Ramos (cell line): ENCODE results near the gene MAML3.

Experiments
- in situ Hi-C: fragments of 300-500 bp; cut with MboI; formaldehyde crosslinking; loops from one replicate; pipeline ENCODE4 v1.14.3; 2022; ENCODE audit warnings: low sequenced_read_pairs; ENCODE audit not compliant: unreplicated experiment

The MAML3 gene

DNA sequence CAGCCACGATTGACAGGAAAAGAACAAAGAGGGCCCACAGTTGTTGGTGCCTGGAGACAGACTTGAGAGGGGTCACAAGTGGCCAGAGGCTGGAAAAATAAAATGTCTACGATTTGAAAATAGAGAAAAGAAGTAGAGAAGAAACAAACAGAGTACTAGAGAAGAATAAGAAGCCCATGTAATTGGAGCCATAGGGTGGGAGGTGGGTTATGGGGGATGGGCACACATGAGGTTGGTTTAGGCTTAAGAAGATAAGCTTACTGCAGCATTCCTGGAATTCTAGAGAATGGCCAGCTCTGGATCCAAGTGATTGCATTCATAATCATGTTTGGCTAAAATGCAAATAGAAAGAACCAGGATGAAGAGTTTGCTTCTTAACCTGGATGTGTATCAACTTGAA, 210.7 kb downstream of the MAML3 start:
- in situ Hi-C loops: no loop called here

DNA sequence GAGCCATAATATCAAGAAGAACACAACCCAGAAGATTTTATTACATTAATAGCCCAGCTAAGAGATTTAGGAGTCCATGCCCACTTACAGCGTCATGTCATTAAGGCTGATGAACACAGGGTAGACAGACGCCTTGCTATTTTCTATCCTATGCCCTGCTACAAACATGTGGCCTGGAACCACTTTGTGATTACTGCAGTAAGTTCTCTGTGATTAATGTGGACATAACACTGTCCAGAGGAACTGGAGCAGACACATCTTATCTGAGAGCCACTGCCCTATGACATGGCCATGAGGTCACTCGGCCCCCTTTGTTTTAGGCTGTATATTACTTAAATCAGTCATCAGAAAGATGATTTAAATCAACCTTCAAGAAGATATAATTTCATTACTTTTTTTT, 211.7 kb downstream of the MAML3 start:
- in situ Hi-C loops: no loop called here

DNA sequence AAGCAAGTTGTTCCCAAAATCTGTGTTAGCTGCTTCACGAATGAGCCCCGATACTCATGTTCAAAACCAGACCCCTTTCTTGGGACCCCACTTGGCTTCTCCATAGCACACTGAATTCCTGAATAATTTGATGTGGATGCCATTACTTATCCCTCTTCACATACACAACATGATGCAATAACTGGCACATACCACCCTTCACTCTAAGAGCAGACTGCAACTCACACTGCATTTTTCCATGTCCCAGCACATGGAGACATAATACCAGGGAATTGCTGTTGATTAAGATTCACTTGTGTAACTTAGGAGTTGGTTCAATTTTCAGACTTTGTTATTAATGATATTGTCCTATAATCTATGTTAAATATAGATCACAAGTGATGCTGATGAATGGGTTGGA, 213.4 kb downstream of the MAML3 start:
- in situ Hi-C loops: no loop called here

DNA sequence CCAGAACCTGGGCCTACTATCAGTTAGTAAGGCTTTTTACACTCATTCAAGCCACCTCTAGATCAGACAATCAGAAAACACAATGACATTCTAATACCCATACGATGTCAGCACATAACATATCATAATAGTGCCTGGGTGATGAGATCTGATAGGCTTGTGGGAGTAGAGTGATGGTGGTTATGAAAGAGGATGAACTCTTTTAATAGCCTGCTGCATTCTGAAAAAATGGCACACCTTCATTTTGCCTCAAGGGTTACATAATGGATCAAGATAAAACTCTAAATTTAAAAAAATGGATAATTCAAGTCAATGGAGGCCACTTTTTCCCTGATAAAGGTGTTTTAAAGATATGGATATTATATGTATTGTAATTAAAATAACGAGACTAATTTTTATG, 215.6 kb downstream of the MAML3 start:
- in situ Hi-C loops: no loop called here

DNA sequence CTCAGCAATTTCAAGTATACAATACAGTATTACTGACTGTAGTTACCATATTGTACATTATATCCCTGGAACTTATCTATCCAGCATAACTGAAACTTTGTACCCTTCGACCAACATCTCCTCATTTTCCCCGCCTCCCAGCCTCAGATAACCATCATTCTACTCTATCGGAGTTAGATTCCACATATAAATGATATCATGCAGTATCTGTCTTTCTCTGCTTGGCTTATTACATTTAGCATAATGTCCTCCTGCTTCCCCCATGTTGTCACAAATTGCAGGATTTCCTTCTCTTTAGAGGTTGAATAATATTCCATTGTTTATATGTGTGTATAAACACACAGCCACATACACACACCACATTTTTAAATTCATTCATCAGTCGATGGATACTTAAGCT, 218.1 kb downstream of the MAML3 start:
- in situ Hi-C loops: no loop called here

DNA sequence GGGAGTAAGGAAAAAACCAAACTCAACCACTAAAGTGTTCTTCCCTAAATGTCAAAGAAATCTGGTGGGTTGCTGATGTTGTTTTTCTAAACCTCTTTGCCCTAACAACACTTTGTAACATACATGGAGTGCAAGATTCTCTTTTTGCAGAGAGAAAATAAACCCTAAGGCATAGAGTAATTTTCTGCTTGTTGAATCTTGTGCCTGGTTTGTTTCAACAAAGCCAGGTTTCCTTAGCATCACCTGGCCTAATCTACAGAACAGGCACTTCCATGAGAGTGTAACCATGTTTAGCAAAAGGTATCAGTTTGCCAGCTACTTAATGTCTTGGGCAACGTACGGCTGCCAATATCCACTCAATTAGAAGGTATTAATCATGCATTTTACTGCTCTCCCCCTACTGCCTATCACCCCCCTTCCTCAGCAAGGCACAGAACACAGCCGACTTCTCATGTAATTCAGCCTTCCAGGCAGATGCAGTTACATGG, 219.2 kb downstream of the MAML3 start:
- in situ Hi-C loops: no loop called here

DNA sequence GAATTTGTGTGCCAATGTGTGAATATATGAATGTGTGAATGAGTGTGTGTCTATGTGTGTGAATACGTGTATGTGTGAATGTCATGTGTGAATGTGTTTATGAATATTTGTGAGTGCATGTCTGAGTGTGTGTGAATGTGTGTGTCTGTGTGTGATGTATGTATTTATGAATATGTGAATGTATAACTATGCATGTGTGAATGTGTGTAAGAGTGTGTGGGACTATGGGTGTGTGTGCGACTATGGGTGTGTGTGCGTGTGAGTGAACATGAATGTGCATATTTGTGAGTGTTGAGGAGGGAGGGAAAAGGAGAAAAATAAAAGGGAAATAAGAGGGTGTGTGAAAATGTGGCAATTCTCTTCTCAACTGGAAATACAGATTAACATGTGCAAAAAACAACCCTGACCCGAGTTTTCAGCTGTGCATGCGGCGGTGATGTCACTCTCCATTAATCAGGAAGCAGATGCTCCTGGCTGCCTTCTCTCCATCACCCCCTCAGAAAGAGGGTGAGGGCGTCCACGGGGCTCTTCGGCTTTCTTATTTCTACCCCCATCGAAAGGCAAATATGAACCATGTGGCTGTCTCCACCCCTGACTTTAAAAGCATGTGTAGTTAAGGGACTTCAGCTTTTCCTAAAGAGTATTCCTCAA, 219.8 kb downstream of the MAML3 start:
- in situ Hi-C loops: no loop called here

DNA sequence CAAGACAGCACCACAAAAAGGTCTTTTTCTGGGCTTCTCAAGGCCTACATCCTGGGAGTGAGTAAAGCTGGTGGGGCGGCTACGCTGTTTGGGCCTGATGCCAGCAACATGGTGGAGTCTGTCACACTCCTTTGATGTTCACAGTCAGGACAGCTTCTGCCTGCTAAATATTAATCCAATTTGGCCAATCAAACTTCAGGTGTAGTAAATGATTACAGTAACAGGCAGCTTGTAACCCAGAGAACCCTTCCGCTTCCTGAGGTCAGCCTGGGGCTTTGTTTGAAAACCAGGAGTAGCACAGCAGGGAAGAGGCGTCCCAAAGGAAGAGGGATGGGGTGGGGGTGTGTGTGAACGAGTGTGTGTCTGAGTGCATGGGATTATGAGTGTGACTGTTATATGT, 220.4 kb downstream of the MAML3 start:
- in situ Hi-C loops: no loop called here

DNA sequence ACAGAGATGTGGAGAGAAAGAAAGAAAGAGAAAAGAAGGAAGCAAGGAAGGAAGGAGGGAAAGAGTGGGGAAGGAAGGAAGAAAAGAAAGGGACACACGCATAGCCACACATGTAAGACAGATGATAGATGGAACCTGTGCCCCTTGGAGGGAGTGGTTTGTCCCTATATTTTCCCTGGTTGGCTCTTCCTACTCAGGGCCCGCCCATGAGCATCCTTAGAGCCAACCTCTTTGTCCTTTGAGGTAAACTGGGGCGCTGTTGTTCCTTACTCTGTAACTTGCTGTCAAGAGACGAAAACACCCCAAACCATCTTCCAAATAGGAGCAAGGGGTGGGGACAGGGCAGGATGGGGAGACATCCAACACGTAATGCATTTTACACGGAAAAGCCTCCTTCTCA, 220.9 kb downstream of the MAML3 start:
- in situ Hi-C loops: no loop called here

DNA sequence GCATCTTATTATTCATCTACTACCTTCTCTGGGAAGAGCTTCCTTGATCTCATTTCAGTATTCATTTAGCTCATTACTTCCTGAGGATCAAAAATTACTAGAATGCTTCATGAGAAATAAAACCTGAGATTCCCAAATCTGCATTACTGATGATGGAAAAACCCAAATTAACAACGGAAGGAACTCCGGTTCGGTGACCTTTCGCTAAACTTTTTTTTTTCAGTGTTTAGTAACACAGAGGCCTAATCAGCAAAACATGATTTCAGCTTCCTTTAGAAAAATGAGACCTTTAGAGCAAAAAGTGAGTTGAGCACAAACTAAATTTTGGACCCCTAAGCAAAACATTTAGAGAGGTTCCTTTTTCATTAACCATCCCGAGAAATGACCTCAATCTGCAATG, 229.2 kb downstream of the MAML3 start:
- in situ Hi-C loops: no loop called here

DNA sequence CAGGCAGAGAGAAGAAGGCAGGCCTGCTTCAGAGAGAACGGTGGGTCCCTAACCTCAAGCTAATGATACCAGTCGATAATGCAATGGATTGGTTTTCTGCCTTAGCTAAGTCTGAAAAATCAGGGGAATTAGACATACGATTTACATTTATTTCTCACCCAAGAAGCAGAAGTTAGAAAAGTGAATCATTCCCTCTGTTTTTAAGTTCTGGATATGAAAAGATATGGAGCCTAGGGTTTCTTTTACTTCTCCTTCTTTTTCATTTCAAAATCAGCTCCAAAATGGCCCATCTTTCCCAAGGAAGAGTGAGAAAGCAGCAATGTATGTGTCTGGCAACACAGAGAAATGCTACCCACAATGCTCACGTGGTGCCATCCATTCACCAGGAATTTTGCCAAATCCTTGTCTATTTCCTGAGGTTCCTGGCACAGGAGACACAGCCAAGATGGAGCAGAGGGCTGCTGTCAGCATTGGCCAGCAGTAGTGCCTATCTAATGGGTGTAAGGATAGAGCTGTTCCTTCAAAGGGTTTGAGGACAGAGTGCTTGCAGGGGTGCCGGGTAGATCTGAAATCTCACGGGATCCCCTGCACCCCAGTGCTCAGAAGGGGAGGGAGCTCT, 231.5 kb downstream of the MAML3 start:
- in situ Hi-C loops: no loop called here

DNA sequence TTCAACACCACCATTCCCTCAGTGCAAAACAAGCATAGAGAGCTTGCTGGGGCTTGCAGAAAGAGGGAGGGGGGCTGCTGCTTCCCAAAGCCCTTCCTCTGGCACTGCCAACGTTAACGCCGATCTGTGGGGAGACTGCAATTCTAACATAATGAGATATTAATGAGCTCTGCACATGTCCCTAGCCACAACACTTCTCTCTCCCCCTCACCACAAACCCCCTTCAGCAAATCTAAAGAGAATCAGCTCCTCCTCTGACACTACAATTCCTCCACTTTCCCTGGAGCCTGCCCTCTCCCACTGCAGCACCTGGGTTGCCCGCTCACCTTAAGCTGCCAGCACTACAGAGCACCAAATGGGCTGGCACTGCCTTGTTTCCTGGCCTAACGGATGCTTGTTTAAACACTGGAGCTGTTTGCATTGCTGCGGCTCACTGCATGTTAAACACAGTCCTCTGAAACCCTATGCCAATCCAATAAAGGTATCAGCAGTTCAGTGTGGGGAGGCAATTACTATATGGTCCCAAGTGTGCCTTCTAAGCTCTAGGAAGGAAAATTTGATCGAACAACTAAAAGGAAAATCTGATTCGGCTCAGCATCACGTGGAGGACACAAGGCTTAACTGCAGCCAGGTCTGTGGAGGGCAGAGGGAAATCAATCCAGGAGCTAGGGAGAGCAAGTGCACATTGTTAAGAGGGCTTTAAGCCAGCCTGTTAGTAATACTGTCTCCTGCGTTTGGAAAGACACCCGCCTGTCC, 232.4 kb downstream of the MAML3 start:
- in situ Hi-C loops: no loop called here

DNA sequence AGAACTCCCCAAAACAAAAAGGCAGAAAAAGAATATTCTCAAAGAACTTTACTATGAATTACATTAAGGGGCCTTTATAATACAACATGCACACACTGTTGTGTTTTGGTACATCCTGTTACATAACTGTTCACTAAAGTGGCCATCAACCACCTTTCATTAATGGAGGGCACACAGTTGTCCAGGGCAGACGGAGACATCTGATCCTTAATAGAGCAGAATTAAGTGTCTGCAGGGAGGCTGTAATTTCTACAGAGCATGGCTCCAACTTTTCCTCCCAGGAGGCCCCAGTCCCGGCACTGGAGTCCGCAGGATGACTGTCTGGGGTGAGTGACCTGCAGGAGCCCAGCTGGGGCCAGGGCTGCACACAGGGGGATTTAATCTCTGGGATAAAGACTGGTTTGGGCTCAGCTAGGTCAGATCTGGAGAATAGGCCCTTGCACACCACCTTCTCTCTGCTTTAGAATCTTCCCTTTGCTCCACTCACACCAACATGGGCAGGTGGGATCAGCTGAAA, 233.4 kb downstream of the MAML3 start:
- in situ Hi-C loops: no loop called here

DNA sequence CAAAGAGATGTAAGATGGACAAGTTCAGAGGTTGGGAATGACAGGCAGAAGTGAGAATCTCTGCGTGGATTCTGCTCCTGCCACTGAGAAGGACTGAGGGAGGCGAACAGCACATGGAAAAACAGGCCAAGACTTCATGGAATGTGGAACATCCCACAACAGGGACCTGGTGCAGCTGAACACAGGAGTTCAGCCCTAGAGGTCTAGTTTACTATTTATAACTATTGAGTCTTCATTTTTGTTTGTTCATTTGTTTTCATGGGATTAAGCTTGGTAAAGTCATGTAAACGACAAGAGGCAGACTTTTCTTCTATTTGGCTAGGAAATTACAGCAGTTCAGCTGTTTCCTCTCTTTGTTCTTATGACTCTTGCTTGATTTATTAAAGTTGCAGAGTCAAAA, 234.5 kb downstream of the MAML3 start:
- in situ Hi-C loops: no loop called here

DNA sequence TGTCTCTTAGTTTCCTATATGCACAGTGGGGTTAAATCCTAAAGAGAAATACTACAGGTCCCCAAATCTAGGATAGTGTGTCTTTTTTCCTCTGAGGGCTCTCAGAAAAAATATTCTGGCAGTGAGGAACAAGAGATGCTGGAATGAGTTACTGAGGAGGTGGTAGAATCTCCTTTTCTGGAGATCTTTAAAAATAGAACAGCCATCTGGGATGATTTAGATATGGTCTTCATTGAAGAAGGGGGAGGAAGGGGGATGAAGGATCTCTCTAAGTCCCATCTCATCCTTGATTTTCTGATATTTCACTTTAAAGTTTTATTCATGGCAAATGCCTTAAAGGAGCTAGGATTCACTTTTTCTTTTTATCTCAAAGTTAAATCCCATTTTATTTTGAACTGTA, 235.0 kb downstream of the MAML3 start:
- in situ Hi-C loops: no loop called here

DNA sequence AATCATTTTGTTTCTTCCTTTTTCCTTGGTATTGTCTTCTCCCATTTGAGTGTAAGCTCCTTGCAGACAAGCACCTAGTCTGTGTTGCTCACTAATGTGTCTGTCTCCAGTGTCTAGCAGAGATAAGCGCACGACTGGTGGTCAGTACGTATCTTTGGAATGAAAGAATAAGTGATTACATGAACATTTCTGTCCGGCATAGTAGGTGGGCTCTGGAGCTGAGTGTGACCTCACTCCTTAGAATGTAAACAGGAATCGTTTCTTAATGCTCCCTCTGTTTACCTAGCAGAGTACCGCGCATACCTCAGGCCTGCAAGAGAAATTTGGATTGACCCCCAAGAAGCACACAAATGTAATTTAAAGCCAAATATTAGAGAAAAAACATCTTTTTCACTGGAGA, 235.4 kb downstream of the MAML3 start:
- in situ Hi-C loops: no loop called here

DNA sequence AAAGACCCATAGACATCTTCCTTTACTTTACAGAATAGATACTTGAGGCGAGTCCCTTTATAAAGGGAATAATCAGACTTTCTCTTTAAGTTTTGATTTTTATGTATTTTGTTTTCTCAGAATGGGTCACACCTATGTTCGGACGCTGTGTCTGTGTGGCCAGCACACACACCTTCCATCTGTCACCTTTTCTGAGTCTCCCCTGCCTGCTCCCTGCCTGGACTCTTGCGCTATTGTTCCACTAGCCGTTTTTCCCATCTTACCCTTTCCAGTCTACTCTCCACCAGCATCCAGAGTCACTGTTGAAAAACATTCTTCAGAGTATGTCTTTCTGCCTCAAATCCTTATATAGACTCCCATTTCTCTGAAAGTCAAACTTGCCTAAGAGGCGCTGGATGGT, 236.1 kb downstream of the MAML3 start:
- in situ Hi-C loops: no loop called here

DNA sequence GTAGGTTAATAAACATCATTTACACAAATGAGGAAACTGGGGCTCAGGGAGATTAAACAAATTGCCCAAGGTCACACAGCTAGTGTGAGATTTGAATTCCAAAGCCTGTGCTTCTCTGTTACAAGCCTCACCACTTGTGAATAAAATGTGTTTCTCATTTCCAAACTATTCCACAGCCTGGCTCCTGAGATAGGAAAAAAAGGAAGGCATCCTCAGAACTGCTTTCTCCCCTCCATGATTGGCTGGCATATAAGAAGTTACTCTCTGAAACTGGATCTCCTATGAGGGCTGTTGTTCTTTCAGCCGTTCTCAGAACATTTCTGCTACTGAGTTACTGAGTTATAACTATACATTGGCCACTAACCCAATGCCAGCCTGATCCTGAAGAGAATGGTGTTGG, 237.9 kb downstream of the MAML3 start:
- in situ Hi-C loops: no loop called here

DNA sequence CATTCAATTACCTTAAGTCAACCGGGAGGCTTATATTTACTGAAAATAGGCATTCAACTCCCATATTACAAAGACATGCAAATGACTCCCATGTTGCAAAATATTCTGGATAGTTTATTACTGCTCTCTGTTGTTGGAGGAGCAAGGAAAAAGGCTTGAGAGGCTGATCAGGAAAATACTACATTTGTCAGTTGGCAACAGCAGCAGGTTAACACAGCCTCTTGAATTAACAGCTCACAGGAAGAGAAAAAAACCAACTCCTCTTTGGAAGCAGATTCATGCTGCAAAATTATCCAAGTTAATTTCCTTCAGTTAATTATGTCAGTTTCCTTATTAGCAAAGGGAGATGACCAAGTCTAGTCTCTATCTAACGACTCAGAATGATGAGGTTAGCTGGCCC, 238.9 kb downstream of the MAML3 start:
- in situ Hi-C loops: no loop called here

DNA sequence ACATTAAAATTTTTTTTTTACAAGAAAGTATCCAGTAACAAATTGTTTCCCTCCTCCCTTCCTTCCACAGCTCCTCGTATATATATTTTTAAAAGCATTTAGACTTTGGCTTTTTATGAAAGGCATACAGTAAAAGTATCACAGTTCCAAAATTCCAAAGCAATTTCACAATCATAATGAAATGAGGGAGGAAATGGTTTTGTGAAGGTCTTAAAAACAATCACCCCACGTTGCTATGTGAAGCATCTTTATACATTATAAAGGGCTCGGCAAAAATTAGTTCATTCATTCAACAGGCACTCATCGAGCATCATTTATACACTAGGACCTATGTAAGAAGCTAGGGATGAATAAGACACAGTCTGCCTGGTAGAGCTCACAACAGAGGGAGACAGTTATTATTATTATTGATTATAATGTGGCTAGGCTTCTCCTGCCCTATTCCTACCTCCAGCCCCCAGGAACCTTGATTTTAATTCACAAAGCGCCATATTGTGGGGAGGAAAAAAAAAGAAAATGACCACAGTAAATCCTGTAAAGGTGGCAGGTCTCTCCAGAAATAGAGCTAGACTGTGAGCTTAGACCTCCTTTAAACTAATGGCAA, 239.9 kb downstream of the MAML3 start:
- in situ Hi-C loops: no loop called here

DNA sequence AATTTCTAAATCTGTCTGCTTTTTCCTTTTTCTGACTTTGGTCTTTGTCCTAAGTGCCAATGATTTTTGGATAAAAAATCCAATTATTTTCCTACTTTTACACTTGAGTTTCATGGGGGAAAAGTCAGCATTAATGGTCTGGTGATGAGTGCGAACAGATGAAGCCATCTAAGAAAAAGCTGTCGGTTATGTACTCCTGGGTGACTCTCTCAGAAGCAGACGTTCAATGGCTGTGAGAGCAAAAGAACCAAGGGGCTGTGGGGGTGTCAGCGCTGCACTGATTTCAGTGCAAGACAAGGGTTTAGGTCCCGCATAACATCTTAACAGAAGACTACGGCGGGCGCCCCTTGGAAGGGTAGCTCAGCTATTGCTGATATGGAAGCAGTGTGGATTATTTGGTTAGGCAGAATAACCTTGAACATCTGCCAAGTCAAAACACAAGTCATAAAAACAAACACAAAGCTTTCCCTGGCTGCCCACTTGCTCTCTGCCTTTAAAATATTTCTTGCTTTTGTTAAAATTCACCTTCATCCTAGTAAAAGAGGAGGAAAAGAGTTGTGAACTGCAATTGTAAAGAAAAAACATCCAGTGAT, 240.5 kb downstream of the MAML3 start:
- in situ Hi-C loops: no loop called here
